ENCODE measurements around the gene IQSEC1.

The IQSEC1 gene

GRCh38 chr3:13019243-13020095, 53.8 kb downstream of the IQSEC1 start:
- H3K4me1 ChIP-seq (ENCODE audit: control insufficient read depth, insufficient read depth, low read length): peaks cover 22% of the 10 kb centered on the region
- H3K4me3 ChIP-seq (ENCODE audit: low read length): no peak overlapping the region; the same call in 1 of the 2 replicates
- H3K27ac ChIP-seq (ENCODE audit: low read length): no peak overlapping the region
- DNase-seq (ENCODE audit: low read depth, low spot score): peak; percentile 60
- H3K9me3 ChIP-seq (ENCODE audit: control insufficient read depth, insufficient read depth, low read length): no peaks in the 10 kb centered on the region
- no peaks in the 10 kb centered on the region for H3K36me3 ChIP-seq (ENCODE audit: control insufficient read depth, insufficient read depth, low read length)
- WGBS (ENCODE audit: insufficient coverage, insufficient read length): no CpG with 5 or more reads among the region's 30 CpGs
- no peaks in the 10 kb centered on the region for H3K27me3 ChIP-seq (ENCODE audit: control insufficient read depth, insufficient read depth, low read length)

- Histone ChIP-seq H3K27me3 (ENCODE audit: control insufficient read depth, insufficient read depth, low read length) (no peaks in the 10 kb centered on the region), H3K9me3 (ENCODE audit: control insufficient read depth, insufficient read depth, low read length) (no peaks in the 10 kb centered on the region), H3K4me1 (ENCODE audit: control insufficient read depth, insufficient read depth, low read length) (peaks cover 22% of the 10 kb centered on the region), H3K4me3 (ENCODE audit: low read length) (no peak overlapping the region; the same call in 1 of the 2 replicates), H3K36me3 (ENCODE audit: control insufficient read depth, insufficient read depth, low read length) (no peaks in the 10 kb centered on the region), H3K27ac (ENCODE audit: low read length) (no peak overlapping the region)
- no CpG with 5 or more reads among the region's 15 CpGs for WGBS (ENCODE audit: insufficient coverage, insufficient read length)
- no peak for DNase-seq (ENCODE audit: low read depth, low spot score)
Observed at GRCh38 chr3:13018561-13019242, 54.5 kb downstream of the IQSEC1 start.

GRCh38 chr3:13018043-13018451, 55.2 kb downstream of the IQSEC1 start:
- DNase-seq (ENCODE audit: low read depth, low spot score): no peak

GRCh38 chr3:13017361-13018042, 55.7 kb downstream of the IQSEC1 start:
- peaks cover 19% of the 10 kb centered on the region for H3K4me1 ChIP-seq (ENCODE audit: control insufficient read depth, insufficient read depth, low read length)
- H3K27me3 ChIP-seq (ENCODE audit: control insufficient read depth, insufficient read depth, low read length): no peaks in the 10 kb centered on the region
- DNase-seq (ENCODE audit: low read depth, low spot score): no peak
- no peaks in the 10 kb centered on the region for H3K9me3 ChIP-seq (ENCODE audit: control insufficient read depth, insufficient read depth, low read length)
- no CpG with 5 or more reads among the region's 16 CpGs for WGBS (ENCODE audit: insufficient coverage, insufficient read length)
- H3K4me3 ChIP-seq (ENCODE audit: low read length): no peak overlapping the region
- no peak overlapping the region for H3K27ac ChIP-seq (ENCODE audit: low read length)
- H3K36me3 ChIP-seq (ENCODE audit: control insufficient read depth, insufficient read depth, low read length): no peaks in the 10 kb centered on the region

More at GRCh38 chr3:13018043-13018451, 55.2 kb downstream of the IQSEC1 start:
- no peaks in the 10 kb centered on the region for H3K9me3 ChIP-seq (ENCODE audit: control insufficient read depth, insufficient read depth, low read length)
- no peaks in the 10 kb centered on the region for H3K27me3 ChIP-seq (ENCODE audit: control insufficient read depth, insufficient read depth, low read length)
- no peak overlapping the region for H3K4me3 ChIP-seq (ENCODE audit: low read length)
- H3K36me3 ChIP-seq (ENCODE audit: control insufficient read depth, insufficient read depth, low read length): no peaks in the 10 kb centered on the region
- H3K4me1 ChIP-seq (ENCODE audit: control insufficient read depth, insufficient read depth, low read length): peaks cover 22% of the 10 kb centered on the region
- H3K27ac ChIP-seq (ENCODE audit: low read length): no peak overlapping the region
- WGBS (ENCODE audit: insufficient coverage, insufficient read length): no CpG with 5 or more reads among the region's 8 CpGs

- DNase-seq (ENCODE audit: low read depth, low spot score): no peak
- no peak overlapping the region for H3K4me3 ChIP-seq (ENCODE audit: low read length)
- H3K9me3 ChIP-seq (ENCODE audit: control insufficient read depth, insufficient read depth, low read length): no peaks in the 10 kb centered on the region
- WGBS (ENCODE audit: insufficient coverage, insufficient read length): no CpG with 5 or more reads among the region's 9 CpGs
- H3K27ac ChIP-seq (ENCODE audit: low read length): no peak overlapping the region
- H3K36me3 ChIP-seq (ENCODE audit: control insufficient read depth, insufficient read depth, low read length): no peaks in the 10 kb centered on the region
- H3K27me3 ChIP-seq (ENCODE audit: control insufficient read depth, insufficient read depth, low read length): no peaks in the 10 kb centered on the region
- peaks cover 19% of the 10 kb centered on the region for H3K4me1 ChIP-seq (ENCODE audit: control insufficient read depth, insufficient read depth, low read length)
Observed at GRCh38 chr3:13016721-13017255, 56.4 kb downstream of the IQSEC1 start.

GRCh38 chr3:13016083-13016720, 57.0 kb downstream of the IQSEC1 start:
- Histone ChIP-seq H3K27me3 (ENCODE audit: control insufficient read depth, insufficient read depth, low read length) (no peaks in the 10 kb centered on the region), H3K9me3 (ENCODE audit: control insufficient read depth, insufficient read depth, low read length) (no peaks in the 10 kb centered on the region), H3K4me1 (ENCODE audit: control insufficient read depth, insufficient read depth, low read length) (peaks cover 18% of the 10 kb centered on the region), H3K36me3 (ENCODE audit: control insufficient read depth, insufficient read depth, low read length) (no peaks in the 10 kb centered on the region), H3K27ac (ENCODE audit: low read length) (no peak overlapping the region), H3K4me3 (ENCODE audit: low read length) (no peak overlapping the region)
- no peak for DNase-seq (ENCODE audit: low read depth, low spot score)
- WGBS (ENCODE audit: insufficient coverage, insufficient read length): no CpG with 5 or more reads among the region's 17 CpGs

GRCh38 chr3:13015286-13016082, 57.7 kb downstream of the IQSEC1 start:
- H3K4me3 ChIP-seq (ENCODE audit: low read length): no peak overlapping the region
- peaks cover 18% of the 10 kb centered on the region for H3K4me1 ChIP-seq (ENCODE audit: control insufficient read depth, insufficient read depth, low read length)
- H3K27me3 ChIP-seq (ENCODE audit: control insufficient read depth, insufficient read depth, low read length): no peaks in the 10 kb centered on the region
- WGBS (ENCODE audit: insufficient coverage, insufficient read length): no CpG with 5 or more reads among the region's 18 CpGs
- H3K9me3 ChIP-seq (ENCODE audit: control insufficient read depth, insufficient read depth, low read length): no peaks in the 10 kb centered on the region
- H3K36me3 ChIP-seq (ENCODE audit: control insufficient read depth, insufficient read depth, low read length): no peaks in the 10 kb centered on the region
- H3K27ac ChIP-seq (ENCODE audit: low read length): no peak overlapping the region
- DNase-seq (ENCODE audit: low read depth, low spot score): no peak

- no CpG with 5 or more reads among the region's 6 CpGs for WGBS (ENCODE audit: insufficient coverage, insufficient read length)
- DNase-seq (ENCODE audit: low read depth, low spot score): no peak
- no peak overlapping the region for H3K27ac ChIP-seq (ENCODE audit: low read length)
- H3K4me3 ChIP-seq (ENCODE audit: low read length): no peak overlapping the region
- H3K4me1 ChIP-seq (ENCODE audit: control insufficient read depth, insufficient read depth, low read length): peaks cover 18% of the 10 kb centered on the region
- H3K27me3 ChIP-seq (ENCODE audit: control insufficient read depth, insufficient read depth, low read length): no peaks in the 10 kb centered on the region
- H3K9me3 ChIP-seq (ENCODE audit: control insufficient read depth, insufficient read depth, low read length): no peaks in the 10 kb centered on the region
- no peaks in the 10 kb centered on the region for H3K36me3 ChIP-seq (ENCODE audit: control insufficient read depth, insufficient read depth, low read length)
Observed at GRCh38 chr3:13014755-13015285, 58.4 kb downstream of the IQSEC1 start.

- no CpG with 5 or more reads among the region's 7 CpGs for WGBS (ENCODE audit: insufficient coverage, insufficient read length)
- no peaks in the 10 kb centered on the region for H3K9me3 ChIP-seq (ENCODE audit: control insufficient read depth, insufficient read depth, low read length)
- no peak overlapping the region for H3K4me3 ChIP-seq (ENCODE audit: low read length)
- no peaks in the 10 kb centered on the region for H3K36me3 ChIP-seq (ENCODE audit: control insufficient read depth, insufficient read depth, low read length)
- no peak for DNase-seq (ENCODE audit: low read depth, low spot score)
- no peak overlapping the region for H3K27ac ChIP-seq (ENCODE audit: low read length)
- H3K27me3 ChIP-seq (ENCODE audit: control insufficient read depth, insufficient read depth, low read length): no peaks in the 10 kb centered on the region
- H3K4me1 ChIP-seq (ENCODE audit: control insufficient read depth, insufficient read depth, low read length): peaks cover 15% of the 10 kb centered on the region
Observed at GRCh38 chr3:13013994-13014754, 59.1 kb downstream of the IQSEC1 start.

Data from iPS DF 6.9 (cell line).